HepG2 (cell line): Measurements from ENCODE around the gene RGS14. TPM values are rescaled to one million over a fixed set of nuclear protein-coding genes. Genes with fewer than 3 reads are reported as not detected.
A peak's percentile ranks its signal among the peaks of the same experiment; 100 is the strongest.

Experiments used
- ATAC-seq: fragments of 200-7000 bp; cut with Tn5 transposase; 3 replicates; pipeline ENCODE4 v1.9.1; 2020; ENCODE audit warnings: mild to moderate bottlenecking, moderate library complexity
- BruUV-seq: library from RNA; stranded (reverse); fragments of 400-500 nt; replicated peaks from 2 replicates; lab custom pipeline; 2021; lab: Mats Ljungman, UMichigan
- CTCF ChIA-PET: fragments of 300-600 bp; formaldehyde crosslinking; extraction: SDS; loops from one replicate; lab custom pipeline; 2021; ENCODE audit warnings: low total read pairs, inconsistent platforms, low intra/inter-chr PET ratio; lab: Yijun Ruan, JAX
- POLR2A ChIA-PET: fragments of 350-600 bp; sonication (Branson Sonifier 250); formaldehyde crosslinking; loops from one replicate; lab custom pipeline; 2020; ENCODE audit warnings: antibody characterized with exemption, inconsistent platforms; lab: Yijun Ruan, JAX
- DNase-seq: peaks from one replicate; pipeline ENCODE4 v3.0.0-alpha.2; 2015; ENCODE audit warnings: low spot score
- FAIRE-seq: peaks from 3 replicates; lab custom pipeline; 2011; peaks lifted over from hg19 to GRCh38; lab: Jason Lieb, UNC
- H2AFZ ChIP-seq: one replicate; pipeline ENCODE4 v1.6.1; 2011; ENCODE audit warnings: low read length, inconsistent platforms
- H3K27ac ChIP-seq: fragments of 300-600 bp; 3 replicates; pipeline ENCODE4 v1.8.0; 2011; ENCODE audit warnings: mixed run types, mild to moderate bottlenecking, mixed read lengths, low read length, inconsistent platforms; ENCODE audit not compliant: insufficient read depth; ENCODE audit errors: extremely low read length
- H3K27me3 ChIP-seq, 2 experiments: fragments of 200-600 bp in 1 of 2; 2 replicates in 1 of 2; 3 replicates in 1 of 2; pipeline versions ENCODE4 v1.6.0 to v1.8.0; 2011; ENCODE audit warnings: low read length in 2 of 2, mild to moderate bottlenecking in 2 of 2, moderate library complexity in 2 of 2, inconsistent platforms in 1 of 2; ENCODE audit not compliant: insufficient read depth in 2 of 2, control insufficient read depth in 1 of 2
- H3K36me3 ChIP-seq, 2 experiments: fragments of 200-600 bp in 1 of 2; replicated peaks in 1 of 2; 2 replicates in 1 of 2; 3 replicates in 1 of 2; pipeline versions ENCODE4 v1.5.1 to v1.8.0; 2011; ENCODE audit warnings: low read length in 2 of 2, inconsistent platforms in 1 of 2; ENCODE audit not compliant: insufficient read depth in 2 of 2, control insufficient read depth in 1 of 2
- H3K4me1 ChIP-seq: 2 replicates; pipeline ENCODE4 v1.5.1; 2012; ENCODE audit warnings: low read length, inconsistent platforms; ENCODE audit not compliant: insufficient read depth
- H3K4me2 ChIP-seq: 2 replicates; pipeline ENCODE4 v1.6.0; 2011; ENCODE audit warnings: low read depth, low read length, inconsistent platforms
- H3K4me3 ChIP-seq, 3 experiments: fragments of 200-600 bp in 1 of 3; sonication (generic), shearing (Covaris generic) in 1 of 3; replicated peaks in 1 of 3; 2 replicates each; pipeline ENCODE4 v1.5.1; 2011 to 2016; ENCODE audit warnings: low read length in 3 of 3, inconsistent platforms in 2 of 3, low read depth in 2 of 3, mild to moderate bottlenecking in 2 of 3, control low read depth in 1 of 3, mixed read lengths in 1 of 3; ENCODE audit not compliant: insufficient read depth in 1 of 3
- H3K79me2 ChIP-seq: one replicate; pipeline ENCODE4 v1.6.1; 2011; ENCODE audit warnings: low read length, inconsistent platforms; ENCODE audit not compliant: insufficient read depth
- H3K9ac ChIP-seq: 2 replicates; pipeline ENCODE4 v1.6.0; 2011; ENCODE audit warnings: mild to moderate bottlenecking, low read depth, low read length, inconsistent platforms; ENCODE audit not compliant: insufficient read depth
- H3K9me3 ChIP-seq: 2 replicates; pipeline ENCODE4 v1.5.1; 2012; ENCODE audit warnings: mild to moderate bottlenecking, low read length
- H4K20me1 ChIP-seq: 2 replicates; pipeline ENCODE4 v1.6.0; 2011; ENCODE audit warnings: inconsistent platforms, mild to moderate bottlenecking, low read length, moderate library complexity; ENCODE audit not compliant: insufficient read depth
- AGO2 ChIP-seq: fragments of 200-400 bp; formaldehyde crosslinking; optimal IDR thresholded peaks from 2 replicates; pipeline ENCODE3; 2017; ENCODE audit warnings: mild to moderate bottlenecking, low read depth, low read length, moderate library complexity
- AKNA ChIP-seq: sonication (generic); formaldehyde crosslinking; IDR thresholded peaks from 2 replicates; pipeline ENCODE4 v1.4.0; 2020; ENCODE audit warnings: missing genetic modification reagents, borderline replicate concordance
- FUBP1 ChIP-seq: sonication (generic); formaldehyde crosslinking; IDR thresholded peaks from 2 replicates; pipeline ENCODE4 v1.5.1; 2020; ENCODE audit warnings: missing genetic modification reagents, mild to moderate bottlenecking, borderline replicate concordance
- KLF9 ChIP-seq: IDR thresholded peaks from 2 replicates; pipeline ENCODE4 v1.6.1; 2016; ENCODE audit warnings: low read depth
- XRCC5 ChIP-seq: fragments of 200-400 bp; formaldehyde crosslinking; optimal IDR thresholded peaks from 2 replicates; pipeline ENCODE3; 2017; ENCODE audit warnings: mild to moderate bottlenecking, low read length
- ZNF136 ChIP-seq: sonication (generic); formaldehyde crosslinking; IDR thresholded peaks from 2 replicates; pipeline ENCODE4 v1.8.1; 2022; ENCODE audit warnings: low read depth, mild to moderate bottlenecking, moderate library complexity, missing genetic modification reagents
- ZNF34 ChIP-seq: sonication (generic); formaldehyde crosslinking; IDR thresholded peaks from 2 replicates; pipeline ENCODE4 v1.4.0; 2020; ENCODE audit warnings: mild to moderate bottlenecking, missing genetic modification reagents, borderline replicate concordance
- ZNF557 ChIP-seq: sonication (generic); formaldehyde crosslinking; IDR thresholded peaks from 2 replicates; pipeline ENCODE4 v1.4.0; 2020; ENCODE audit warnings: missing genetic modification reagents
- ZNF775 ChIP-seq: sonication (generic); formaldehyde crosslinking; IDR thresholded peaks from 2 replicates; pipeline ENCODE4 v1.4.0; 2020; ENCODE audit warnings: missing genetic modification reagents, mild to moderate bottlenecking, moderate library complexity, borderline replicate concordance
- ZZZ3 ChIP-seq: sonication (generic); formaldehyde crosslinking; IDR thresholded peaks from 2 replicates; pipeline ENCODE4 v1.4.0; 2020; ENCODE audit warnings: missing genetic modification reagents, mild to moderate bottlenecking, borderline replicate concordance
- WGBS: methylation state at CpG from one replicate; pipeline ENCODE4 v1.1.6; 2017; ENCODE audit warnings: low lambda C conversion rate; 5-methylcytosine and 5-hydroxymethylcytosine counted together
- in situ Hi-C: cut with HindIII; loops from 2 replicates; pipeline ENCODE4 v1.10.0; 2017; ENCODE audit warnings: low pct_unique_long_range_greater_than_20kb; ENCODE audit not compliant: extremely low pct_ligation_motif_present
- intact Hi-C: fragments of 100-400 bp; cut with micrococcal nuclease; formaldehyde crosslinking; loops from one replicate; pipeline ENCODE4 v1.10.0; 2022; ENCODE audit not compliant: unreplicated experiment
- polyA plus RNA-seq, 8 experiments: library from polyadenylated mRNA; depleted of rRNA in 3 of 8; stranded (reverse) in 7 of 8; unstranded in 1 of 8; fragments of >200 nt; fragmentation: Illumina TruSeq in 4 of 8; extraction: Trizol in 4 of 8; gene quantifications; 2 replicates each; pipeline versions ENCODE4 v1.2.1 to v1.2.3, GENCODE V29; 2011 to 2016; ENCODE audit warnings: low read depth in 4 of 8, missing spikeins in 1 of 8, mixed read lengths in 1 of 8; ENCODE audit not compliant: insufficient read depth in 1 of 8
- total RNA-seq, 5 experiments: library from RNA; depleted of rRNA; stranded (reverse); fragments of >200 nt; fragmentation: Illumina TruSeq; extraction: Trizol; gene quantifications; 2 replicates each; pipeline ENCODE4 v1.2.3, GENCODE V29; 2016; ENCODE audit warnings: low read depth in 1 of 5

Gene RGS14
- total and polyA plus RNA-seq, 2 of the 13 experiments (the other 11 are each of a cell fraction or from before 2014, with no cell fraction given): 11.1 to 17.2 TPM

- peaks cover 10% of the 10 kb centered on the region for H3K4me1 ChIP-seq
- intact Hi-C loops: no loop called here
- H3K4me3 ChIP-seq: no peak overlapping the region
- ATAC-seq: no peak
- CTCF ChIA-PET: no interaction called here
- POLR2A ChIA-PET: no interaction called here
- H4K20me1 ChIP-seq: 0 out of 2 replicates have a peak, but pooled peaks cover 3% of the 10 kb centered on the region
- H3K27me3 ChIP-seq: no peaks in the 10 kb centered on the region
- FAIRE-seq: no peak
- no peak for TF ChIP-seq ZNF557
- no peak for TF ChIP-seq ZNF34 (CRISPR knock-in tag)
- no peak for TF ChIP-seq XRCC5
- TF ChIP-seq KLF9: no peak
- peak; percentile 74 for TF ChIP-seq AGO2
- H3K9ac ChIP-seq: no peak overlapping the region
- WGBS: 96% methylated on average over 13 of the region's 13 CpGs
- H3K79me2 ChIP-seq: no peaks in the 10 kb centered on the region
- no peaks in the 10 kb centered on the region for H3K9me3 ChIP-seq
- no peak overlapping the region for H3K27ac ChIP-seq
- BruUV-seq: no TSS peak
- no peak overlapping the region for H3K4me2 ChIP-seq
- in situ Hi-C loops: no loop called here
- peaks cover 38 to 83% of the 10 kb centered on the region in 2 experiments for H3K36me3 ChIP-seq
- no peak overlapping the region for H2AFZ ChIP-seq
- DNase-seq: no peak
Measured at GRCh38 chr5:177332896-177333260, 24.8 kb upstream of the RGS14 start.

- H3K79me2 ChIP-seq: no peaks in the 10 kb centered on the region
- POLR2A ChIA-PET: no interaction called here
- no peak overlapping the region for H3K9ac ChIP-seq
- intact Hi-C loops (no loop called here), in situ Hi-C loops (no loop called here)
- BruUV-seq: no TSS peak
- H4K20me1 ChIP-seq: 0 out of 2 replicates have a peak, but pooled peaks cover 3% of the 10 kb centered on the region
- no peak overlapping the region for H3K4me3 ChIP-seq
- H3K4me2 ChIP-seq: no peak overlapping the region
- no peaks in the 10 kb centered on the region for H3K9me3 ChIP-seq
- 98% methylated on average over 16 of the region's 16 CpGs for WGBS
- ATAC-seq (no peak), DNase-seq (no peak), FAIRE-seq (no peak)
- H3K27ac ChIP-seq: no peak overlapping the region
- TF ChIP-seq ZNF775 (CRISPR knock-in tag) (no peak), FUBP1 (CRISPR knock-in tag) (no peak), ZNF136 (CRISPR knock-in tag) (no peak), ZZZ3 (no peak), AKNA (no peak)
- no peak overlapping the region for H2AFZ ChIP-seq
- no peaks in the 10 kb centered on the region for H3K27me3 ChIP-seq
- H3K4me1 ChIP-seq: peaks cover 3% of the 10 kb centered on the region; the same call in 1 of the 2 replicates
- CTCF ChIA-PET: no interaction called here
- H3K36me3 ChIP-seq: peaks cover 41 to 90% of the 10 kb centered on the region in 2 experiments
Measured at GRCh38 chr5:177333420-177334154, 24.1 kb upstream of the RGS14 start.
